GM15510 (cell line): ENCODE measurements around the gene GANAB.
A peak's percentile ranks its signal among the peaks of the same experiment; 100 is the strongest.

Source experiments
- POLR2A ChIP-seq: IDR thresholded peaks from 3 replicates; pipeline ENCODE4 v1.6.1; 2011; ENCODE audit warnings: borderline replicate concordance; ENCODE audit not compliant: insufficient read length; ENCODE audit errors: extremely low read depth

Gene GANAB

GRCh38 chr11:62648967-62649364, 2.6 kb upstream of the GANAB start:
- no peak for TF ChIP-seq POLR2A

DNA sequence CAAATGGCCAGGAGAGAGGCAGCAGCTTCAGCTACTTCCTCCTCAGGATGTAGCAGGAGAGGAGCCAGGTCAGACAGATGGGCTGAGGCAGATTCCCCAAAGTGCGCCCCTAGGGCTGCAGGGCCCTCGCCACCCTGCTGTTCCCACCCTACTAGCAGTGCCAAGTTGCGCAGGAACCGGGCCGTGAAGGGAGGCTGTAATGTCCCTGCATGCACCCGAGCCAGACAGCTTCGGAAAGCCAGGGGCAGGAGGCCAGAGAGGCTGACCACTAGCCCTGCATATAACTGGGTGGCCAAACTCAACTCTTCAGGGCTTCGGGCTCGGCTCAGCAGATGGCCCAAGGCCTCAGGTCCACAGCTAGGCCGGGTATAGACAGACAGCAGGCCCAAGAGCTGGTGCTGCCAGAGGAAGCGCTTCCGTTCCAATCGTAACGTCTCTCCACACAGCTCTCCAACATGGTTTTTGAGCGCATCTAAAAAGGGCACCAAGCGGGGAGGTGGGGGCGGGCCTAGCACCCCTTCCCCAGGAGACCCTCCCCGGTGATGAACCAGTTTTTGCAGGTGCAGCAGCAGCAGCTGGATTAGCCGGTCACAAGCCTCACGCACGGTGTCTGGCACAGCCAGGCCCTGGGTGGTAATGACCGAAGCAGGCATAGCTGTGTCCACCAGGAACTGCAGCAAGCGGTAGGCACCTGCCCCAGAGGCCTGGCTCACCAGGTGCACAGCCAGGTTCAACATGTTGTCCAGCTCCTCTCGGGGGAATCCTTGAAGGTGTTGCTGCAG, 2.0 kb upstream of the GANAB start:
- no peak for TF ChIP-seq POLR2A

GRCh38 chr11:62647609-62648005, 1.2 kb upstream of the GANAB start:
- no peak for TF ChIP-seq POLR2A

DNA sequence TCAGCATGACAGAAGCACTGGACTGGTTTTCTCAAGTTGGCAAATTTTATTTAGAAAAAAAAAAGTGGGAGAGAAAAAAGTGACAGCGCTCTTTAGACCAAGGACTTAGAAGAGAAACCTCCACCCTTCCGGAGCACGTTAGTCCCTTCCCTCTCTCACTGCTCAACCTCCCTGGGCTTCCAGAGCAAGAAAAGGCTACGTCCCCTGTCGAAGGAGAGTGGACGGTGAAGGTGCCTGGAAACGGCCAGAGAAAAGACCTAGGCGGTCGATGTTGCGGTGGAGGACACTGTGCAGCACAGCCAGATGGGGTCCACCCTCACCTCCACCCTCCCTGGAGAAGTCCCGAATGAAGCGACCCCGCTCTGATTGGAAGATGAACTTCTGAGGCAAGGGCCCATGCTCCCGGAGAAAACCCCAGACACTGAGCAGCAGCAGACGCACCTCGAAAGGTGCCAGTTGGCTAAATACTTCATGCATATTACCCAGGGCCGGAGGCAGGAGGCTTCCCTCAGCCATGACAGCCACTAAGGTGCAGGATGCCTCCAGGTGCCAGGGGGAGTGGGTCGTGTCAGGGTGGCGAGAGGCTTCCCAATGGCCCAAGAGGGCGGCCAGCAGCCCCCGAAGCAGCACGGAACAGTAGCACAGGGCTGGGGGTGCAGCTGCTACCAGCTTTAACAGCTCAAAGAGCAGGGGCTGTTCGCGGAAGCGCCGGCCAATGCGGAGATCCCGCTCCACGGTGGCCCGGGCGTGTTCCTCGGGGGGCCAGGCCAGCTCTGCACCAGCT, 604 bp upstream of the GANAB start:
- TF ChIP-seq POLR2A: no peak

DNA sequence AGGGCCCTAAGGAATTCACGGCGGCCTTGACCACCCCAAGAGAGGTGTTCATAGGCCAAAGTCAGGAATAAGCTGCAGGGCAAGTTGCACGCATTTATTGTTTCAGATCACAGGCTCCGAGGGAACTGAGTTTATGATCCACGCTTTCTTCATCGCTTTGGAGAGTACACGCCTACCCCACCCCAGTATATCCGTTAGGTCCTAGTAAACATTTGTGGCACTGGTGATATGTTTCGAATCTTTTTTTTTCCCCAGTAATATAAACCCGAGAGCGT, 805 bp downstream of the GANAB start:
- no peak for TF ChIP-seq POLR2A

- no peak for TF ChIP-seq POLR2A
Observed at GRCh38 chr11:62644220-62644619, 2.2 kb downstream of the GANAB start.

GRCh38 chr11:62632492-62632891, 13.9 kb downstream of the GANAB start:
- TF ChIP-seq POLR2A: no peak

DNA sequence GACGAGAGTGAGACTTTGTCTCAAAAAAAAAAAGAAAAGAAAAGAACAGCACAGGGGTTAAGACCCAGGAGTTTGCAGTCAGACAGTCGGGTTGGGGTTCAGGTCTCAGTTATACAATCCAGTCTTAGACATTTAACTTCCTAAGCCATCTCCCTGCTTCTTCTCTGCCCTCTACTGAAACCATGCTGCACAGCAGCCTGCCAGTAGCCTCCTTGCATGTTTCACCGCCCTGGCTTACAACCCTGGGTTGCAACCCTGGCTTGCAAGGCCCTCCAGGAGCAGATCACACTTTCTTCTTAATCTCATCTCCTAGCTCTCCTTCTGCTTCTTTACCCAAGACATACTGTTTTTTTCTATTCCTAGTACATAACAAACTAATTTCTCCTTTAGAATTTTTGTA, 18.7 kb downstream of the GANAB start:
- TF ChIP-seq POLR2A: no peak

- no peak for TF ChIP-seq POLR2A
Observed at GRCh38 chr11:62622476-62623089, 23.8 kb downstream of the GANAB start.

DNA sequence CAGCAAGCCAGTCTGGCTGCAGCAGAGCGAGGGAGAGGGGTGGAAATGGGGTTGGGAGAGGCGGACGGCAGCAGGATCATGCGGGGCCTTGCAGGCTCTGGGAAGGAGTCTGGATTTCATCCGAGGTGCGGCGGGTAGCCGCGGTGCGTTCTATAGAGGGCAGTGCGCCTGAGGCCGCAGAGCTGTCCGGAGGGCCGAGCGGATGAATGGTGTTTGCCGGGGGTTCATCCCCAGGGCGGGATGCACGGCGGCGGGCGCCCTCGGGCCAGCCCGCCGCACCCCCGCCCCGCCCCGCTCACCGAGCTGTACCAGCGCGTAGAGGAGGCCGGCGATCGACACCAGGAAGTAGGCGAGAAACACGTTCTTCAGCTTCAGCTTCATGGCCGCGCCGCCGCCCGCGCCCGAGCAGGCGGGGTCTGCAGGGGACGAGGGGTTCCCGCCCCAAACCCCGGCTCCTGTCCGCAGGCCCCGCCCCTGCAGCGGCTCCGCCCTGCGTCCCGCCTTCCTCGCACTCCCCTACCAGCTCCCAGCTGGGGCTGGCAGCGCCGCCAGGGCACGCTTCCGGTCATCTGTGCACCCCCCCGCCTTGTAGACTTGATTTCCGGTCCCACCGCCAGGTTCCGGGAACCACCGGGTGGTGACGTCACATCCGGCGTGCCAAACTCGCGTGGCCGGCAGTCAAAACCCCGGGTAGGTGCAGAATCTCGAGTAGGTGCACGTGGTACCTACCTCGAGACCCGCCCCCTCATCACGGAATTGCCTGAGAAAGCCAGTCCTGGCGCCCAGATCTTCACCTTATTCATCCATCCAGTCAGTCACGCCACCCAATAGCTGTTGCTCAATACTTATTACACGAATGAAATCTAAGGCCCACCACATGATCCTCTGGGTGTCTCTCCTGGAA, 24.6 kb downstream of the GANAB start, which contains the start of gene B3GAT3:
TSS of gene B3GAT3 (minus strand) at position 420 of the 904 bp plus-strand sequence. CDS start at position 381, 39 bp downstream.
- peak; percentile 94 for TF ChIP-seq POLR2A

- no peak for TF ChIP-seq POLR2A
Observed at GRCh38 chr11:62621027-62621566, 25.3 kb downstream of the GANAB start.

GRCh38 chr11:62615521-62615920, 30.9 kb downstream of the GANAB start:
- TF ChIP-seq POLR2A: no peak

GRCh38 chr11:62614275-62614674, 32.1 kb downstream of the GANAB start:
- no peak for TF ChIP-seq POLR2A

- no peak for TF ChIP-seq POLR2A
Observed at GRCh38 chr11:62613291-62613778, 33.1 kb downstream of the GANAB start.
